K562 (cell line): Measurements from ENCODE around the gene CCDC78. TPM values are rescaled to one million over a fixed set of nuclear protein-coding genes. Genes with fewer than 3 reads are reported as not detected.
A peak's percentile ranks its signal among the peaks of the same experiment; 100 is the strongest.

Source experiments
- ARHGAP35 ChIP-seq: fragments of 450-650 bp; IDR thresholded peaks from 2 replicates; pipeline ENCODE4 v1.6.1; 2018; ENCODE audit not compliant: partially characterized antibody
- CAMTA2 ChIP-seq: fragments of 250-450 bp; sonication (Bioruptor Pico); conservative IDR thresholded peaks from 2 replicates; pipeline ENCODE4 v1.5.1; 2022
- CHCHD3 ChIP-seq: fragments of 250-450 bp; sonication (Bioruptor Pico); IDR thresholded peaks from 2 replicates; pipeline ENCODE4 v2.1.2; 2022; ENCODE audit warnings: mild to moderate bottlenecking
- E2F3 ChIP-seq: fragments of 250-450 bp; sonication (Bioruptor Pico); IDR thresholded peaks from 2 replicates; pipeline ENCODE4 v1.4.0; 2020; ENCODE audit warnings: mild to moderate bottlenecking
- ESRRB ChIP-seq: fragments of 250-450 bp; sonication (Bioruptor Pico); IDR thresholded peaks from 2 replicates; pipeline ENCODE4 v1.5.0; 2020; ENCODE audit warnings: mild to moderate bottlenecking, moderate library complexity, borderline replicate concordance
- MYBL2 ChIP-seq, 2 experiments: fragments of 450-650 bp in 1 of 2; sonication (generic) in 1 of 2; formaldehyde crosslinking in 1 of 2; IDR thresholded peaks; 2 replicates each; pipeline versions ENCODE4 v1.6.1 to v1.8.1; 2017 to 2022; ENCODE audit warnings: borderline replicate concordance in 1 of 2, inconsistent platforms in 1 of 2, low read depth in 1 of 2, mild to moderate bottlenecking in 1 of 2, missing genetic modification reagents in 1 of 2, moderate library complexity in 1 of 2
- OTX1 ChIP-seq: fragments of 450-650 bp; formaldehyde crosslinking; IDR thresholded peaks from 2 replicates; pipeline ENCODE4 v1.4.0; 2022; ENCODE audit warnings: mild to moderate bottlenecking
- SPI1 ChIP-seq: IDR thresholded peaks from 2 replicates; pipeline ENCODE4 v1.6.1; 2011; ENCODE audit warnings: low read depth, low read length, control low read depth, borderline replicate concordance
- TBP ChIP-seq: optimal IDR thresholded peaks from 2 replicates; pipeline ENCODE3; 2011; ENCODE audit warnings: low read depth, low read length, improper control_type of control experiment
- TRIM24 ChIP-seq, 2 experiments: fragments of 450-650 bp; IDR thresholded peaks; 2 replicates each; pipeline ENCODE4 v1.6.1; 2016
- ZNF644 ChIP-seq: fragments of 200-800 bp; sonication (Bioruptor generic); IDR thresholded peaks from 2 replicates; pipeline ENCODE4 v1.6.1; 2016; ENCODE audit warnings: low read depth, missing genetic modification characterization, missing compliant biosample characterization
- ZNF695 ChIP-seq: fragments of 450-650 bp; formaldehyde crosslinking; IDR thresholded peaks from 2 replicates; pipeline ENCODE4 v1.4.0; 2020; ENCODE audit warnings: mild to moderate bottlenecking, moderate library complexity
- polyA plus RNA-seq, 8 experiments: library from polyadenylated mRNA; depleted of rRNA in 4 of 8; stranded (reverse) in 5 of 8; unstranded in 3 of 8; fragments of >200 nt; fragmentation: Nextera tagmentation in 2 of 8; fragmentation: Illumina TruSeq in 1 of 8; extraction: Ambion mirVana in 2 of 8; extraction: Trizol in 1 of 8; gene quantifications; 2 replicates each; pipeline versions ENCODE4 v1.2.1 to v1.2.3, GENCODE V29; 2011 to 2014; ENCODE audit warnings: inconsistent platforms in 1 of 8, missing spikeins in 1 of 8
- total RNA-seq, 7 experiments: library from RNA; depleted of rRNA in 6 of 7; stranded (reverse); fragments of >200 nt in 6 of 7; fragmentation: Illumina TruSeq in 2 of 7; extraction: Trizol in 2 of 7; gene quantifications; 2 replicates each; pipeline versions ENCODE4 v1.2.1 to v1.2.3, GENCODE V29; 2011 to 2021; ENCODE audit warnings: low replicate concordance in 1 of 7
- TF ChIP-seq, protein P1 (sequence below), 2 experiments: fragments of 200-800 bp in 1 of 2; sonication (Bioruptor generic) in 1 of 2; sonication (generic) in 1 of 2; formaldehyde crosslinking in 1 of 2; IDR thresholded peaks in 1 of 2; conservative IDR thresholded peaks in 1 of 2; 2 replicates each; pipeline versions ENCODE4 v1.5.0 to v1.6.1; 2016 to 2020; ENCODE audit warnings: missing compliant biosample characterization in 1 of 2, missing genetic modification characterization in 1 of 2, missing genetic modification reagents in 1 of 2
- TF ChIP-seq, protein P2 (sequence below): sonication (generic); formaldehyde crosslinking; IDR thresholded peaks from 2 replicates; pipeline ENCODE4 v1.8.0; 2022; ENCODE audit warnings: mild to moderate bottlenecking, missing genetic modification reagents
- TF ChIP-seq, protein P3 (sequence below): fragments of 250-450 bp; sonication (Bioruptor Pico); IDR thresholded peaks from 2 replicates; pipeline ENCODE4 v1.4.0; 2020; ENCODE audit warnings: mild to moderate bottlenecking, moderate library complexity
- TF ChIP-seq, protein P4 (sequence below): fragments of 450-650 bp; IDR thresholded peaks from 2 replicates; pipeline ENCODE4 v1.6.1; 2017; ENCODE audit warnings: mild to moderate bottlenecking, moderate library complexity
- TF ChIP-seq, protein P5 (sequence below): fragments of 250-450 bp; sonication (Bioruptor Pico); IDR thresholded peaks from 2 replicates; pipeline ENCODE4 v1.8.0; 2021; ENCODE audit warnings: moderate library complexity, mild to moderate bottlenecking, inconsistent platforms
- TF ChIP-seq, protein P6 (sequence below), 3 experiments: fragments of 200-800 bp in 1 of 3; sonication (Bioruptor generic) in 1 of 3; sonication (generic) in 1 of 3; formaldehyde crosslinking in 1 of 3; IDR thresholded peaks; 2 replicates each; pipeline versions ENCODE4 v1.6.1 to v1.8.0; 2016 to 2022; ENCODE audit warnings: mild to moderate bottlenecking in 2 of 3, missing compliant biosample characterization in 2 of 3, missing genetic modification characterization in 2 of 3, missing genetic modification reagents in 1 of 3

Gene CCDC78
- total and polyA plus RNA-seq, 9 of the 15 experiments (the other 6 are each of a cell fraction or from before 2014, with no cell fraction given), result 0.24 to 17.7 (median 2.9) TPM

DNA sequence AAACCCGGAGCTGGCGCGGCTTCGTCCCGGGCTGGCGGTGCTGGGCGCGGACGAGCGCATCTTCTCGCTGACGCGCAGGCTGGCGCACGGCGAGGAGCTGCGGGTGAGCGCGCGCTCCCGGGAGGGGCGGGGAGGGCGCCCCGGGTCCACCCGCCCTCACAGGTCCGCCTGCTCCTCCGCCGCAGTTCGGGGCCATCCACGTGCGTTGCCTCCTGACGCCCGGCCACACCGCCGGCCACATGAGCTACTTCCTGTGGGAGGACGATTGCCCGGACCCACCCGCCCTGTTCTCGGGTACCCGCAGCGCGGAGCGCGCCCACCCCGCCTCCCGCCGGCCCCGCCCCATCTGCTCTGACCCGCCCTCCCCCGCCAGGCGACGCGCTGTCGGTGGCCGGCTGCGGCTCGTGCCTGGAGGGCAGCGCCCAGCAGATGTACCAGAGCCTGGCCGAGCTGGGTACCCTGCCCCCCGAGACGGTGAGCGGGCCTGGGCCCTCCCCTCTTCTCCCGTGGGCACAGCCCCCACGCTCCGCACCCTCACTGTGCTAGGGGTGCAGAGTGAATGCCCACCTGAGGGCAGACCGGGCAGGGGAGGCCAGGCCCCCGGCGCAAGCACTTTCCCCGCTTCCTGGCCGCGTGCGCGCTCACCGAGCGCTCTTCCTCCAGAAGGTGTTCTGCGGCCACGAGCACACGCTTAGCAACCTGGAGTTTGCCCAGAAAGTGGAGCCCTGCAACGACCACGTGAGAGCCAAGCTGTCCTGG lies 2.1 kb upstream of the CCDC78 start (continued):
- TF ChIP-seq, protein P1, sequence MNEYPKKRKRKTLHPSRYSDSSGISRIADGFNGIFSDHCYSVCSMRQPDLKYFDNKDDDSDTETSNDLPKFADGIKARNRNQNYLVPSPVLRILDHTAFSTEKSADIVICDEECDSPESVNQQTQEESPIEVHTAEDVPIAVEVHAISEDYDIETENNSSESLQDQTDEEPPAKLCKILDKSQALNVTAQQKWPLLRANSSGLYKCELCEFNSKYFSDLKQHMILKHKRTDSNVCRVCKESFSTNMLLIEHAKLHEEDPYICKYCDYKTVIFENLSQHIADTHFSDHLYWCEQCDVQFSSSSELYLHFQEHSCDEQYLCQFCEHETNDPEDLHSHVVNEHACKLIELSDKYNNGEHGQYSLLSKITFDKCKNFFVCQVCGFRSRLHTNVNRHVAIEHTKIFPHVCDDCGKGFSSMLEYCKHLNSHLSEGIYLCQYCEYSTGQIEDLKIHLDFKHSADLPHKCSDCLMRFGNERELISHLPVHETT (CRISPR knock-in tag; conservative IDR thresholded peaks at IDR 0.05 in 1 of 2, IDR thresholded peaks at IDR 0.05 in 1 of 2), result 0 out of 4 replicates have a peak, but pooled peaks of 1 of the 2 experiments have one; percentile 39
- TF ChIP-seq, protein P2, sequence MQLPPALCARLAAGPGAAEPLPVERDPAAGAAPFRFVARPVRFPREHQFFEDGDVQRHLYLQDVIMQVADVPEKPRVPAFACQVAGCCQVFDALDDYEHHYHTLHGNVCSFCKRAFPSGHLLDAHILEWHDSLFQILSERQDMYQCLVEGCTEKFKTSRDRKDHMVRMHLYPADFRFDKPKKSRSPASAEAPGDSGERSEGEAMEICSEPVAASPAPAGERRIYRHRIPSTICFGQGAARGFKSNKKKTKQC (CRISPR knock-in tag), result 0 out of 2 replicates have a peak, but pooled peaks have one; percentile 18
- peak; percentile 51 for TF ChIP-seq TBP
- TF ChIP-seq ARHGAP35, result no peak
- no peak for TF ChIP-seq MYBL2 (IDR thresholded peaks at IDR 0.05; ENCODE audit: low read depth)
- no peak for TF ChIP-seq MYBL2 (CRISPR knock-in tag; IDR thresholded peaks at IDR 0.05; ENCODE audit: borderline replicate concordance)
- TF ChIP-seq E2F3 (CRISPR knock-in tag), result no peak
- TF ChIP-seq, protein P3, sequence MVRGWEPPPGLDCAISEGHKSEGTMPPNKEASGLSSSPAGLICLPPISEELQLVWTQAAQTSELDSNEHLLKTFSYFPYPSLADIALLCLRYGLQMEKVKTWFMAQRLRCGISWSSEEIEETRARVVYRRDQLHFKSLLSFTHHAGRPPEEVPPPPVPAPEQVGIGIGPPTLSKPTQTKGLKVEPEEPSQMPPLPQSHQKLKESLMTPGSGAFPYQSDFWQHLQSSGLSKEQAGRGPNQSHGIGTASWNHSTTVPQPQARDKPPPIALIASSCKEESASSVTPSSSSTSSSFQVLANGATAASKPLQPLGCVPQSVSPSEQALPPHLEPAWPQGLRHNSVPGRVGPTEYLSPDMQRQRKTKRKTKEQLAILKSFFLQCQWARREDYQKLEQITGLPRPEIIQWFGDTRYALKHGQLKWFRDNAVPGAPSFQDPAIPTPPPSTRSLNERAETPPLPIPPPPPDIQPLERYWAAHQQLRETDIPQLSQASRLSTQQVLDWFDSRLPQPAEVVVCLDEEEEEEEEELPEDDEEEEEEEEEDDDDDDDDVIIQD, result no peak
- TF ChIP-seq, protein P4, sequence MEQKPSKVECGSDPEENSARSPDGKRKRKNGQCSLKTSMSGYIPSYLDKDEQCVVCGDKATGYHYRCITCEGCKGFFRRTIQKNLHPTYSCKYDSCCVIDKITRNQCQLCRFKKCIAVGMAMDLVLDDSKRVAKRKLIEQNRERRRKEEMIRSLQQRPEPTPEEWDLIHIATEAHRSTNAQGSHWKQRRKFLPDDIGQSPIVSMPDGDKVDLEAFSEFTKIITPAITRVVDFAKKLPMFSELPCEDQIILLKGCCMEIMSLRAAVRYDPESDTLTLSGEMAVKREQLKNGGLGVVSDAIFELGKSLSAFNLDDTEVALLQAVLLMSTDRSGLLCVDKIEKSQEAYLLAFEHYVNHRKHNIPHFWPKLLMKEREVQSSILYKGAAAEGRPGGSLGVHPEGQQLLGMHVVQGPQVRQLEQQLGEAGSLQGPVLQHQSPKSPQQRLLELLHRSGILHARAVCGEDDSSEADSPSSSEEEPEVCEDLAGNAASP, result no peak
- TF ChIP-seq TRIM24 (IDR thresholded peaks at IDR 0.05), result no peak
- TF ChIP-seq ESRRB (CRISPR knock-in tag), result no peak
- TF ChIP-seq, protein P5, sequence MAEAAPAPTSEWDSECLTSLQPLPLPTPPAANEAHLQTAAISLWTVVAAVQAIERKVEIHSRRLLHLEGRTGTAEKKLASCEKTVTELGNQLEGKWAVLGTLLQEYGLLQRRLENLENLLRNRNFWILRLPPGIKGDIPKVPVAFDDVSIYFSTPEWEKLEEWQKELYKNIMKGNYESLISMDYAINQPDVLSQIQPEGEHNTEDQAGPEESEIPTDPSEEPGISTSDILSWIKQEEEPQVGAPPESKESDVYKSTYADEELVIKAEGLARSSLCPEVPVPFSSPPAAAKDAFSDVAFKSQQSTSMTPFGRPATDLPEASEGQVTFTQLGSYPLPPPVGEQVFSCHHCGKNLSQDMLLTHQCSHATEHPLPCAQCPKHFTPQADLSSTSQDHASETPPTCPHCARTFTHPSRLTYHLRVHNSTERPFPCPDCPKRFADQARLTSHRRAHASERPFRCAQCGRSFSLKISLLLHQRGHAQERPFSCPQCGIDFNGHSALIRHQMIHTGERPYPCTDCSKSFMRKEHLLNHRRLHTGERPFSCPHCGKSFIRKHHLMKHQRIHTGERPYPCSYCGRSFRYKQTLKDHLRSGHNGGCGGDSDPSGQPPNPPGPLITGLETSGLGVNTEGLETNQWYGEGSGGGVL (CRISPR knock-in tag), result no peak
- TF ChIP-seq ZNF695 (CRISPR knock-in tag), result no peak
- no peak for TF ChIP-seq OTX1 (CRISPR knock-in tag)
- TF ChIP-seq, protein P6, sequence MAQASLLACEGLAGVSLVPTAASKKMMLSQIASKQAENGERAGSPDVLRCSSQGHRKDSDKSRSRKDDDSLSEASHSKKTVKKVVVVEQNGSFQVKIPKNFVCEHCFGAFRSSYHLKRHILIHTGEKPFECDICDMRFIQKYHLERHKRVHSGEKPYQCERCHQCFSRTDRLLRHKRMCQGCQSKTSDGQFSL (CRISPR knock-in tag; IDR thresholded peaks at IDR 0.05), result peak; percentile 88
- TF ChIP-seq, protein P6 (tag; IDR thresholded peaks at IDR 0.05), result no peak
- 0 out of 2 replicates have a peak, but pooled peaks have one; percentile 37 for TF ChIP-seq CAMTA2 (CRISPR knock-in tag)
- TF ChIP-seq ZNF644, result no peak
- TF ChIP-seq CHCHD3 (CRISPR knock-in tag), result no peak
- TF ChIP-seq SPI1, result no peak
